ENCODE data around the gene MEIOB.
"Not testable (repeated sequence)": the region's sequence is repeated elsewhere in the genome, so short reads cannot be mapped to it uniquely, and the experiment has no call there.

MEIOB gene

GRCh38 chr16:1807626-1808025, 64.3 kb downstream of the MEIOB start:
- no peak for DNase-seq

- DNase-seq, result no peak
Measured at GRCh38 chr16:1800701-1801100, 71.3 kb downstream of the MEIOB start.

DNA sequence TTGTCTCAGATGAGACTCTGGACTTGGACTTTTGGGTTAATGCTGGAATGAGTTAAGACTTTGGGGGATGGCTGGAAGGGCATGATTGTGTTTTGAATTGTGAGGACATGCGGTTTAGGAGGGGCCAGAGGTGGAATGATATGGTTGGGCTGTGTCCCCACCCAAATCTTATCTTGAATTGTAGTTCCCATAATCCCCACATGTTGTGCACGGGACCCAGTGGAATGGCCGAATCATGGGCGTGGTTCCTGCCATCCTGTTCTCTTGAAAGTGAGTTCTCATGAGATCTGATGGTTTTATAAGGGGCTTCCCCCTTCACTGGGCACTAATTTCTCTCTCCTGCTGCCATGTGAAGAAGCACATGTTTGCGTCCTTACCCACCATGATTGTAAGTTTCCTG, 72.7 kb downstream of the MEIOB start:
- DNase-seq, result not testable (repeated sequence)

- no peak for DNase-seq
Measured at GRCh38 chr16:1794908-1795666, 76.9 kb downstream of the MEIOB start.

GRCh38 chr16:1794221-1794871, 77.6 kb downstream of the MEIOB start:
- no peak for DNase-seq

- no peak for DNase-seq
Measured at GRCh38 chr16:1793578-1794220, 78.3 kb downstream of the MEIOB start, which contains the start of gene IGFALS. Gene IGFALS, minus strand, starts transcription at chr16:1793705. Its CDS starts 53 bp downstream, at chr16:1793652.

- no peak for DNase-seq
Measured at GRCh38 chr16:1792836-1793577, 79.0 kb downstream of the MEIOB start.

DNA sequence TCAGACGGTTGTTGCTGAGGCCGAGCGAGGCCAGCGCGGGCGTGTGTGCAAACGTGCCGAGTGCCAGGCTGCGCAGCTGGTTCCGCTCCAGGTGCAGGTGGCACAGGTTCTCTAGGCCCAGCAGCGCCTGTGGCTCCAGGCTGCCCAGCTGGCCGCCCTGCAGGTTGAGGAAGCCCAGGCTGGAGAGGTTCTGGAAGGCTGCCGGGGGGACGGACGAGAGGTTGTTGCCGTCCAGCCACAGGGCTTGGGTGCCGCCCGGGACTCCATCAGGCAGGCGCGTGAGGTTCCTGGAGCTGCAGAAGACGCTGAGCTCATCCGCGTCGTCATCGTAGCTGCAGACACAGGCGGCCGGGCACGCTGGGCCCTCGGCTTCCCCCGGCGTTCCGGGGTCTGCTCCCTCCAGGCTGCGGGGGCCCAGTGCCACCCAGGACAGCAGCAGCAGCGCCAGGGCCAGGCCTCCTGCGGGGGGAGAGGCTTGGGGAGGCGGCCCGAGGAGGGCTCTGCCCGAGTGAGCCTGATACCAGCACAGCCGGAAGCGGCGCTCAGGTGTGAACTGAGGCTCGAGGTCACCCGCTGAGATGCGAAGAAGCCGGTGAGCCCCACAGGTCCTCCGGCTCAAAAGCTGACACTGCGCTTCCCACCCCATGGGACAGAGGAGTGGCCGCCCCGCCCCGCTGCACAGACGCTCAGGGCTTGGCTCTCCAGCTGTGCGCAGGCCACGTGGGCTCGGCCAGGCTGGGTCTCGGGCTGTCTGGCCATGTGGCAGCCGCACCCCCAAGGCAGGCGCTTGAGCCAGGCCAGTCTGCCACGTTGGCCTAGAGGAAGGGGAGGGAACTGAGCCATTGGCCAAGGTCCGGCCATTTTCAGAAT, 79.8 kb downstream of the MEIOB start:
- DNase-seq, result no peak

DNA sequence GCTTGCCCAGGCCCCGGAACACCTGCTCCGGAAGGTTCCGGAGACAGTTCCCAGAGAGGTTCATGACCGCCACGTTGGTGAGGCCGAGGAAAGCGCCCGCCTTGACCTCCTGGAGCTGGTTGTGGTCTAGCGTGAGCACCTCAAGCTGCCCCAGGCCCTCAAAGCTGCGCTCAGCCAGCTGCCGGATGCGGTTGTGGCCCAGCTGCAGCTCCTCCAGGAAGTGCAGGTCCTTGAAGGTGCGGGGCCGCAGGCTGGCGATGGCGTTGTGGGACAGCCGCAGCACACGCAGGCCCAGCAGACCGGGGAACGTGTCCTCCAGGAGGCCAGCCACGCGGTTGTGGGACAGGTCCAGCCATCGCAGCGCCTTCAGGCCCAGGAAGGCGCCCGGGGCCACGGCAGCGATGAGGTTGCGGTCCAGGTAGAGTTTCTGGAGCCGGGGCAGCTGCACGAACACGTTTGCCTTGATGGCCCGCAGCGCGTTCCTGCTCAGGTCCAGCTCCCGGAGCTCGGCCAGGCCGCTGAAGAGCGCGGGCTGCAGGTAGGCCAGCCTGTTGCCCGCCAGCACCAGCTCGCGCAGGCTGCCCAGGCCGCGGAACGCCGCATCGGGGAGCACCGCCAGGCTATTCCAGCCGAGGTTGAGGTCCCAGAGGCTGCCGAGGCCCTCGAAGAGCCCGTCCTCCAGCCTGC, 80.6 kb downstream of the MEIOB start:
- DNase-seq, result no peak

GRCh38 chr16:1790611-1791255, 81.2 kb downstream of the MEIOB start:
- DNase-seq, result no peak

- no peak for DNase-seq
Measured at GRCh38 chr16:1790261-1790610, 81.7 kb downstream of the MEIOB start.

GRCh38 chr16:1789643-1790045, 82.3 kb downstream of the MEIOB start:
- no peak for DNase-seq

DNA sequence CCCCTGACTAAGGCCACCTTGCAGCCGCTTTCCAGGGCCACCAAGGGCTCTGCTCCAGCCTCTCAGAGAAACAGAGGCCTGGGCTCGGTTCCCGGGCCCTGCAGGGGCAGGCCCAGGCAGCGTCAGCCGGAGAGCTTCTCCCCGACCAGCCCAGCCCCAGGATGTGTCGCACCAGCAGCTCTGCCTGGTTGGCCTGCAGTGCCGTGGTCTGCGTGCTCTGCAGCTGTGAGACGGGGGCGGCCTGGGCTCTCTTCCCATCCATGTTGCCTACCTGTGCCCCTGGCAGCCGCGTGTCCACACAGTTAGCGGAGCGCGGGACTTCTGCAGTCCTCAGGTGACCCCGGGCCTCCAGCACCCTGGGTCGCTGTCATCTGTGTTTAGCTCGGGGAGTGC, 83.3 kb downstream of the MEIOB start:
- no peak for DNase-seq

DNA sequence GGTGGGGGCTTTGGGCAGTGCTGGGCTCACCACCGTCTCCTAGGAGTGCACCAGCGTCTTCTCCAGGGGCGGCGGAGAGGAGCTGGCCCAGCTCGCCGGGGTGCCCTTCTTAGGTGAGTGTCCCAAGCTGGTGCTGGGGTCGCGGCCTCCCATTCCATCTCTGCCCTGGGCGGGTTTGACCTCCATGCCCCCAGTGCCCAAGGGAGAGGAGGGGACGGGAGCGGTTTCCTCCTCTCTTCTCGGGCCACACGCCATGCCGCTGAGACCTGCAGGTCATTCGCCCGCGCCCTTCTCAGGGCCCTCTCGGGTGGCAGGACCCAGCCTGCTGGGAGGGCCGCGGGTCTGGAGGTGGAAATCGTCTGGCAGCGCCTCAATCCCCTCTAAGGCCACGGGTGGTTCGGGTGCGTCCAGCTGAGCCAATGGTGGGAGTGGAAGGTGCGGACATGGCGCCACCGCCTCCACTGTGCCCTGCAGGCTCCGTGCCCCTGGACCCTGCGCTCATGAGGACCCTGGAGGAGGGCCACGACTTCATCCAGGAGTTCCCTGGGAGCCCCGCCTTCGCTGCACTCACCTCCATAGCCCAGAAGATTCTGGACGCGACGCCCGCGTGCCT, 83.8 kb downstream of the MEIOB start:
- peak; percentile 16 for DNase-seq

- DNase-seq, result no peak
Measured at GRCh38 chr16:1787322-1788094, 84.5 kb downstream of the MEIOB start.

DNA sequence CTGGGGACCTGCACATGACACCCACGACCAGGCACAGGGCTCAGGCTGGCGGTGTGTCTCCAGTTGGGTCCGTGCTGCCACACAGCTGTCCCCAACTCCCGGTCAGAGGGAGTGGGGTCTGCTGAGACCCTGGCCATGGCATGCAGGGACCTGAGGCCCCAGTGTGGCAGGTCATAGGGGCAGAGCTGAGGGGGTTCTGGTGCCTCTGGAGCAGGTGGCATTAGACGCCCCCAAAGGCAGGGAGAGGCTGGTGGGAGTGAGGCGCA, 85.0 kb downstream of the MEIOB start:
- DNase-seq, result no peak

DNA sequence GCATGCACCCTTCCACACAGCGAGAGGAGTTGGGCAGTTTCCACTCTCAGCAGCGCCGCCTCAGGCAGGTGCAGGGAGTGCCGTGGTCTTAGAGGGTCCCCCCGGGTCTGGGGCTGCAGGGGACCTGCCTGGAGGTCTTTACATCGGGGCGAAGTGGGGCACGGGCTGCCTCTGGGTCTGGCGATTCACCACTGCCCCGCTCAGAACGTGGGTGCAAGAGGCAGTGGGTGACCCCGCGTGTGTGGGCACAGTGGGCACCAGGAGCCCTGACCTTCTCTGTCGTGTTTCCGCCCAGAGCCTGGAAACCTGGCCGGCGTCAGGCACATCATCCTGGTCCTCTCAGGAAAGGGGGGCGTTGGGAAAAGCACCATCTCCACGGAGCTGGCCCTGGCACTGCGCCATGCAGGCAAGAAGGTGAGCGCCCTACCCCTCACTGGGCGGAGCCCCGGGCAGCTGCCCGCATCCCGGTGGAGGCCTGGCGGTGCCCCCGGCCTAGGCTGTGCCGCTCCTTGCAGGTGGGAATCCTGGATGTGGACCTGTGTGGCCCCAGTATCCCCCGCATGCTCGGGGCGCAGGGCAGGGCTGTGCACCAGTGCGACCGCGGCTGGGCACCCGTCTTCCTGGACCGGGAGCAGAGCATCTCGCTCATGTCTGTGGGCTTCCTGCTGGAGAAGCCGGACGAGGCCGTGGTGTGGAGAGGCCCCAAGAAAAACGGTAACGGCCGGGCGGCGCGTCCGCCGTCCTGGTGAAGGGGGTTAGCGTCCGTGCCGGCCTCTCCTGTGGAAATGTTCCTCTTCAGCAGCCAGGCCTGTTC, 85.5 kb downstream of the MEIOB start:
- DNase-seq, result peak; percentile 12

GRCh38 chr16:1785846-1786170, 86.2 kb downstream of the MEIOB start:
- DNase-seq, result peak; percentile 11
